NCI-H2171 treated with DMSO at 0.1 percent for 48 hours (cell line): ENCODE measurements around the gene PHF1.

ENCODE experiments used
- DNase-seq: peaks from one replicate; lab custom pipeline; 2025; lab: John Stamatoyannopoulos, UW

The PHF1 gene

DNA sequence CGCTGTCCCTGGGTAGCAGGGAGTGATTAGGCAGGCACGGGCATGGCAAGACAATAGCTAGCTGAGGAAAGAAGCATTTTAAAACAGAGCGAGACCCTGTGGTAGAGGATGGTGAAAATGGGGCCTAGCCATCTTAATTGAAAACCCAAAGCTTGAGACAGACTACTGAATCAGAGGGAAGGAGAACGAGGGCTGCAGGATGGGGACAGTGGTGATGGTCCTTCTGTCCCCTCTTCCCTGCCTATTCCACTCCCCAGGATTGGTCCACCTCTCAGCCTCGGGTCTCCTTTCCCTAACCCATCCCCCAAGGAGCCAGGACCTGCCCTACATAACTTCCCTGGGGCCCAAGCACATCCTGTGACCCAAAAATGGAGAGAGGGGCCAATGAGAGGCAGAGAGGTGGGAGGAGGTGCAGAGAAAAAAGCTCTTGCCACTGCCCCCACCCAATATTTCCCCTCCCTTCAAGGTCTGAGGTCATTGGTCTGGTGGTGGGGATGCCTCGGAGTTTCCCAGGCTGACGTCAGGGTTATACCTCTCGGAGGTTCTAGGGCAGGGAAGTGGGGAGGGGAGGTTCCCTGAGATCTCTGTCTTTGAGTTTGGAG, 8.0 kb downstream of the PHF1 start:
- no peak for DNase-seq

DNA sequence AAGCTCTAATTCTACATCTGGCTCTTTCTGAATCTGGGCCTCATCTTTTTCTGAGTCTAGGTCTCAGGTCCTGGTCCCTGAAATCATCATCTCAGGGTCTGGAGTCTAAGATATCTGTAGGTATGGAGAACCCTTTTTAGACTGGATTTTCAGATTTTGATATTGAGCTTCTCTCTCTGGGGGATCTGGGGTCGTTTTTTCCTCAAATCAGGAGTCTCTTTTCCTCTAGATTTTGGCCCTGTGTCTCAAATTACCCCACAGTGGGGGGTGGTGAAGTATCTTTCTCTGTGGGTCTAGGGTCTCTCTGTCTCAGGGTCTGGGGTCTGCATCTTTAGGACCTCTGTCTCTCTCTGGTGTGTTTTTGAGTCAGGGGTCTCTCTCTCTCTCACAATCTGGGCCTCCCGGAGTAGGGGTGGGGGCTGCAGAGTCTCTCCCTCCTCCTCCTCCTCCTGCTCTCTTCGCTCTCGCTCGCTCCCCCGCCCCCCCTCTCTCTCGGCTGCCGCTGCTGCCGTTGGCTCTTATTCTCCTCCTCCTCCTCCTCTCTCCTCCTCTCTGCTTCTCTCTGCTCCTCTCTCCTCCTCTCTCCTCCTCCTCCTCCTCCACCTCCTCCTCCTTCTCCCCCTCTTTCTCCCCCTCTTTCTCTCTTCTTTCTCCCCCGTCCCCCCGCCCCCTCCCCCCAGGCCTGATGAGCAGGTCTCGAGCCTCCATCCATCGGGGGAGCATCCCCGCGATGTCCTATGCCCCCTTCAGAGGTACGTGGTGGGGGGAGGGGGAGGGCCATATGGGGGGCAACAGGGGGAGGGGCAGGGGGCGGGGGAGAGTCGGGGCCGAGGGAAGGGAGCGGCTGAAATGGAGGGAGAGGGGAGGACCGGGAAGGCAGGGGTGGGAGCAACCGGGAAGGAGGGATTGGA, 9.0 kb downstream of the PHF1 start, which contains the start of gene SYNGAP1:
Gene SYNGAP1 (plus strand): TSS at position 486 of the 911 bp plus-strand sequence. CDS start 200 bp downstream, at position 686.
- DNase-seq, result peak; percentile 67

DNA sequence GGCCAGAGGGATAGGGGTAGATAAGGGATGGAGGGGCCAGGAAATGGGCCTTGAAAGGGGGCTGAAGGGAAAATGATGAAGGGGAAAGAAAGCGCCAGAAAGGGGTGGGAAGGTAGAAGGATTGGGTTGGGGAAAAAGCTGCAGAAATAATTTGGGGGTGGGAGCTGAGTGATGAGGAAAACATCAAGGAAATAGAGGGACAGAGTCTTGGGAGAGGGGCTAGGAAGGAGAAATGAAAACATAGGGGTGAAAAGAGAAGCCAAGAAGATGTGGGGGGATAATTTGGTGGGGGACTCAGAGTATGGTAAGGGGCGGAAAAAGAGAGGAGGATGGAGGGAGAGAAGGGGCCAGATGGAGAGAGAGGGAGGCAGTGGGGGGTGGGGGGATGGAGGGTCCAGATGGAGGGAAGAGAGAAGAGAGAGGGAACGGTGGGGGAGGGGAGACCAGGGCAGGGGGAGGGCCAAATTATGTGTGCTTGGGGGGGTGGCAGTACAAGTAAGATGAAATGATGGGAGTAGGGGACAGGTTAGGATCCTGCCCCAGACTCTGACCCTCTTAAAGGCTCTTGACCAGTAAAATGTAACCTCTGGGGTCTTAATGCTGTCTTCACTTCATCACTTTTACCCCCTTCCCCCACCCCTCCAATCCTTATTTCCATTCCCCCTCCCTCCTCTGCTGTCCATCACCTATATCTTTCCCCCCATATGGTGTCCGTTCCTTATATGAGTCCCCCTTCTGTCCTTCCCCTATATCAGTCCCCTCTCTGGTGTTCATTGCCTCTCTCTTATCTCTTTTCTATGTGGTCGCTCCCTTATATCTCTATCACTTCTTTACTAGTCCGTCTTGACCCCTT, 9.9 kb downstream of the PHF1 start:
- peak; percentile 39 for DNase-seq

DNA sequence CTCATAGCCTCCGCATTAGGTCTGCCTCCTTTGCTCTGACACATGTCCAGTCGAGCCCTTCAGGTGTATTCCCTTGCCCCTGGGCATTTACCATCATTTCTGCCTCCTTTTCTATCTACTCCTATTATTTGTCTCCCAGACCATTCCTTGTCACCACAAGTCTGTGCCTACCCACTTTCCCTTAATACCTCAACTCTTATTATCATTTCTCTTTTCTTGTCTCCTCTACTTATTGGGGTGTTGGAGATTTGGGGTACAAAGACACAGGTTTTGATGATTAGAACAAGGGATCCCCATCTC, 10.5 kb downstream of the PHF1 start:
- DNase-seq, result no peak

DNA sequence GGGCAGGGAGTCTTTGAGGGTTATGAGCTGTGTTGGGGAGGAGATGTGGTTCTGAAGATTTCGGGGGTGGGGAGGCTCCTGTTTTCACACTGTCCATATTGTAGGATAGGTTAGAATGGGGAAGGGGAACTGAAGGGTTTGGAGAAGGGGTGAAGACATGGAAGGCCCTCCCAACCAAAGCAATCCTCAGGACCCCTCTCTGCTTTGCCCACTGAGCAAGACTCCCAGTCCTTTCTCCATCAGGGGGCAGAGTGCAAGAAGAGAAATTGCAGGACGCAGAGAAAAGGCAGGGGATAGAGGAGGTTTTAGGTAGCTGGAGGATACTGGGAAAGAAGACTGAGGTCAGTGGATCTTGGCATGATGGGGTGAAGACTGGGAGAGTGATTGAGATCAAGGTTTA, 13.0 kb downstream of the PHF1 start:
- DNase-seq, result no peak

DNA sequence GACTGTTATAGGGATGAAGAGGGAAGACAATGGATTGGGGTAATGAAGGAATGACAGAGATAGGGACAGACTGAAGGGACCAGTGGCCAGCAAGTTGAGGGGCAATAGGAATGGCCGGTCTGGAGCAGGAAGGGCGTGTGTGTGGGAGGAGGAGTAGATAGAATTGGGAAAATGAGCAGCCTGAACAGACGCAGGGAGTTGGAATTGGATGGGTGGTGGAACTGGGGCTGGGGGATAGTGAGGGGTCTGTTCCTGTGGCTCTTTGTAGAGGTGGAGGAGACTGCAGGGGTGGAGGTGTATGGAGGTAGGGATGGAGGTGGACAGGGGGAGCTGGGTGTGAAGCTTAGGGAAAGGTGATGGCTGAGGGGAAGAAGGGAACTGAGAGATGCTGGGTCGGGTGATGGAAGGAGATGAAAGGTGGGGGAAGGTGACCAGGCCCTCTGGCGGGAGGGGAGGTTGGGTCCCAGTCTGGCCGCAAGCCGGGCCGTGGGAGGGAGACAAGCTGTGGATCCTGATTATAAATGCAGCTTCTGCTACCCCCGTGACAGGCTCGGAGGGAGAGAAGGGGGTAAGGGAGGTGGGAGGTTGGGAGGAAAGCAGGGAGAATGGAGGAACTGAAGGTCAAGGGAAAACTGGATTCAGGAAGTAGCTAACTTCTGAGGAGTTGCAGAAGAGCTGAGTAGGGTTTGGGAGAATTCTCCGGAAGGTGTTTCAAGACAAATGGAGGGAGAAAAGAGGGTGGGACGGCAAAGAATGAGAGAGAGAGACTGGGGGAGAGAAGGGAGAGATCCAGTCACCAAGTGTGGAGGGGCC, 14.2 kb downstream of the PHF1 start:
- no peak for DNase-seq

DNA sequence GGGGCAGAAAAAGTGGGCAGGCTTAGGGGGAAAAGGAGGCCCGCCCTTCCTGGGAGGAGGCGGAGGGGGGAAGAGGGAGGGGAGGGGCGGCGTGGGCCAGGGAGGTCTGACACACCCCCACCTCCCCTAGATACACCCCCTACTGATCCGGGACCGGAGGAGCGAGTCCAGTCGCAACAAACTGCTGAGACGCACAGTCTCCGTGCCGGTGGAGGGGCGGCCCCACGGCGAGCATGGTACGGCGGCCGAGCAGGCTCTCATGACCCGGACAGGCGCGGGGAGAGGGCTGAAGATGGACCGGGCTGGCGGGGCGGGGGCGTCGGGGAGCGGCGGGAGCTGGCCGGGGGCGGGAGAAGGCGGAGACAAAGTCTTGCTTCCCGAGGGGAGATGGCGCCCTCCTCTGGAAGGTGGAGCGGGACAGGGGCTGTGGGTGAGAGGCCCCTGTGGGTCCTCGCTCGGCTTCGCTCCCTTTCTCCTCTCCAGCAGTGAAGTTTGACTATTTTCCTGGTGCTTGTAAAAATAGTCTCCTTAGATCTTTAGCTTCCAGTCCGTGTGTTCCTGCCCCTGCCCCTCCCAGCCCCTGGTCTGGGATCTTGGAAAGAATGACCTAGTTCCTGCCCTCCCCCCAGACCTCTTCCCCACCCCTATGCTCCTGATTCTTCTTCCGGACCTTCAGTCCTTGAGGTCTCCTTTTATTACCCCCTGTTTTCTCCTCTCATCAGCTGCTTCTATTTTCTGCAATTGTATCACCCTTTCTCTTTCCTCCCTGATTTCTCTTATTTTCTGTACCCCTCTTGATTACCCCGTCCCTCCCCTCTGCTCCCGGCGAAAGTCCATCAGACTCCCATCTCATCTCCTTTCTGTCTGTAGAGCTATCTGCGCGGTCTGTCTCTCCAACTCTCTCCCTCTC, 15.1 kb downstream of the PHF1 start:
- peak; percentile 59 for DNase-seq

DNA sequence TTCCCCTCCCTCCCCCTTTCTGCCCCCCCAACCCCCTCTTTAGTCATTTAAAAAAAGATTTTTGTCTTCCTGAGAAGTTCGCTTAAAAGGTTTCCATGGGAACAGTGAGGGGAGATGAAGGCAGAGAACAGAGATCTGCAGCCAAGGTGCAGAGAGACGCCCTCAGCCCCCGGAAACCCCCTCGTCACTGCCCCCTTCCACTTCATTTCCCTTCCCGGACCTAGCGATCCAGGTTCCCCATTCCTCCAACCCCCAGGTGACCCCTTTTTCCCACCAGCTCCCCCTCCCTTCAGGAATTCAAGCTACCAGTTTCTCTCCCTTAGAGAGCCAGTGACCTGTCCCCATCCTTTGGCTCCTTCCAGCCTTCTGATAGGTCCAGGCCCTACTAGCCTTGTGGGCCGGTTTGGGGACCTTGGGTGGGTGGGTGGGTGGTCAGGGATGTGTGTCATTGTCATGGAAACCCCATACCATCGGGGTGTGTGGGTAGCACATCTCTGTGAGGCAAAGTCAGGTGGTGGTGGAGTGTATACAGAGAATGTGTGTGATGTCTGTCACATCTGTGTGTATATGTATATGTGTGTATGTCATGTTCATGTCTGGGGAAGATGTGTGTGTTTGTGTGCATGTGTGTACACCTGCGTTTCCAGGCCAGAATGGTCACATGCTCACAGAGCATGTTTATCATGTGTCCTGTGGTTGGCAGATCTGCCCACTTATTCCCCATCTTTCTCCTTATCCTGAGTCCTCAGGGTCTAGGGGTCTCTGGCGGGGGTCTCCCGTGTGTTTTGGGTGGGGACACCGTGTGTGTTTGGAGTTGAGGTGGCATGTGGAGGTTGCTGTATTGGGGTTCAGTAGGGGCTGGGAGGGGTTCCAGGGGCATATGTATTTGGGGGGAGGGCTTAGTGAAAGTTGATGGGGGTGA, 16.0 kb downstream of the PHF1 start:
- no peak for DNase-seq

DNA sequence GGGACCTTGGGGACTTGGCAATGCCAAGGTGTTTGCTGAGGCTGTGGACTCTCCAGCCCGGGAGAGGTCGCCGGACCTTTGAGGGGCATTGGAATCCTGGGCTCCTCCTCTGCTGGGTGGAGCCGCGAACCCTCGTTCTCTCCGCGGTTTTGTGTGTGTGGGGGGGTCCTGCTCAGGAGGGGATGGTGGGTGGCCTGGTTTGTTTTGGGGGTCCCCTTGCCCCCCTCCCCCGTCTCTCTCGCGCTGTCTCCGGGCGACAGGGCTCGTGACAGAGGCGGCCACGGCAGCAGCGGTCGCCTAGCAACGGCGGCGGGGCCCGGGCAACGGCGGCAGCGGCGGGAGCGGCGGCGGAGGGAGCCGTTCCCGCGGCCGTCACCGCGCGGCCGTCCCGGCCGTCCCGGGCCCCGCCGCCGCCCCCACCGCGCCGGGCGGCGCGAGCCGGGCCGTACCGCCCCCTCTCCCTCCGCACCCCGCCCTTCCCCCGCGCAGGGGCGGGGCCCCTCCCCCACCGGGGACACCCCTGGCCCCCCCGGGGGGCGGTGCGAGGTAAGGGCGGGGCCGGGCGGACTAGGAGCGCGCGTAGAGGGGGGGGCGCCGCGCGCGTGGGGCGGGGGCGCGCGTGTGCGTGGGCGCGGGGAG, 16.9 kb downstream of the PHF1 start:
- DNase-seq, result no peak

DNA sequence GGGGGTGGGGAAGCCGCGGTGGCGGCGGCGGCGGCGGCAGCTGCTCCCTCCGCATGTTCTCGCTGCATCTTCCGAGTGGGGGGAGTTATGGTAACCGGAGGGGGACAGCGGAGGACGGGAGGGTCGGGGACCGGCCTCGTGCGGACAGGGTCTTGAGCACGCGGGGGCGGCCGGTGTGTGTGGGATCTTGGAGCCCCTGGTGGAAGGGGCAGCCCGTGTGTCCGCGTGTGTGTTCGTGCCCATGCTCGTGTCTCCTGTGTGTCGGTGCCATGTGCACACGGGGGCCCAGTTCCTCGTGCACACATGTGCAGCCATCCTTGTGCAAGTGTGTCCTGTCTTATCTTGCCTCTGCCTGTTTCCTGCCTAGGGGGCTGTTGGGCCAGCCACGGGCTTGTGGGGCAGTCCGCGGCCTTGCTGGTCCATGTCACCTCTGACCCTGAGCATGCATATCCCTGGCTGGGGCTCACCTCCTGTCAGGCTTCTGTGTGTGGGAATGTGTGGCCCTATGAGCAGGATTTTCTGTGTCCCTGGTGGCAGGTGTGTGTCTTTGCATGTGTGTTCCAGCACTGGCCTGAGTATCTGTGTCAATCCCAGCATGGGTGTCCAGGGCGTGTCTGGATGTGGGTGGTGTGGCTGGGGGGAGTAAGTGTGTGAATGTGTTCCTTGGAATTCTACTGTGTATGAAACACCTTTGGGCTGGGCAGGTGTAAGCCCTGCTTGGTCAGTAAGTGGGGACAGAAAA, 17.6 kb downstream of the PHF1 start:
- DNase-seq, result peak; percentile 15

DNA sequence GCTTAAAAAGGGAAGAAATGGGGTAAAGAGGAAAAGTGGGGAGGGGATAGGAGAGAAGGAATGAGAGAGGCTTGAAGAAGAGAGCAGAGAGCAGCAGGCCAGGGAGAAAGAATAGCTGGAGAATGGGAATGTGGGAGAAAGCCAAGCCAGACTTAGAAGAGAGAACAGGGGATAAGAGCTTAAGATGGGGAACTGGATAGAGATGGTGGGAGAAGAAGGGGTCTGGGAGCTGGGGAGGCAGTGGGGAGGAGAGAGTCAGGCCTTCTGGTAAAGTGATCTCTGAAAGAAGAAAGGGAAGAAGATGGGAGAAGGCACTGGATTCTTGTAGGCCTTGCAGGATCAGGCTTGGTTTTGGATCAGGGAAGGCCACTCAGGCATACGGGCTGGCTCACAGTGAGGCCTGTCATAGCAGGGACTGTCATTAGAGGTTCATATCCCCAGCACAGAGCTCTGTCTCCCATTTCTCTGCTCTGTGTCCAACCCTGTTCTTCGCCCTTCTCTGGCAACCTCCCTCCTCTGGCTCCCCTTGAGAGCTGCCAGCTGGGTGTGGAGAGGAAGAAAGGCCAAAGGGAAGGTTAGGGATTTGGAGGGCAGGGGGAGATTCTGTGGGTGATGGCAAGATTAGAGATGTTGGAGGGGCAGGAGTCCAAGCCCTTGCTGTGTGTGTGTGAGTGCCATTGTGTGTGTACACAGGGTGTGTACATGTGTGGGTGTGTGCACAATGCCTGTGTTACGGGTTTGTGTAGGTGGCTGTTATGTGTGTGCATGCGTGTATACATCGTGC, 18.3 kb downstream of the PHF1 start:
- DNase-seq, result no peak

DNA sequence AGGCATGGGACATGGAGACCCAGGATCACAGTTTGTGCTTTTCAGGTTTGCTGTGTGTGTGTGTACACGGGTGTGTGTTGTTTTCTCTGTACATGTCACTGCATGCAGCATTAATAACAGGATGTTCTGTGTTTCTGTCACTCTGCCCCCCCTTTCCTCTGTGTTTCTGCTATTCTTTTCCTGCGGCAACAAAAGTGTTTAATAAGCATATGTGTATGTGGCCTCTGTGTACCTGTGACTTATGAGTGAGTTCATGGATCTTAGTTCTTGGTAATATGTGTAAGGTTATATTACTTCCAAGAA, 18.9 kb downstream of the PHF1 start:
- DNase-seq, result no peak

DNA sequence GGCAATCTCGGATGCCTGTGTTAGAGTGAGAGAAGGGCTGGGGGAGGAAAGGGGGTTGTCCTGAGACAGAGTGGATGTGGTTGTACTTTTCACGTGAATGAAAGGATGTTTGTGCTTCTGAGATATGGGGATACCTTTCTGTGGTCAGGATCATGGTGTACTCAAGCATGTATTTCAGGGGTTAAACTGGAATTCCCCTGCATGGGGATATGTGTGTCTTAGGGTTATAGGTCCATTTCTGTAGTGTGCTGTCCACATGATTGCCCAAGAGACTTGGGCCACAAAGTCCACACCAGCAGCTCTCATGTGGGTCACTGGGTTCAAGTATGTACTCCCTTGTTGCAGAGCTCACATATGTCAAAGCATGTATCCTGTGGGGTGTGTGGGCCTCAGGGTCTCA, 19.5 kb downstream of the PHF1 start:
- DNase-seq, result no peak

DNA sequence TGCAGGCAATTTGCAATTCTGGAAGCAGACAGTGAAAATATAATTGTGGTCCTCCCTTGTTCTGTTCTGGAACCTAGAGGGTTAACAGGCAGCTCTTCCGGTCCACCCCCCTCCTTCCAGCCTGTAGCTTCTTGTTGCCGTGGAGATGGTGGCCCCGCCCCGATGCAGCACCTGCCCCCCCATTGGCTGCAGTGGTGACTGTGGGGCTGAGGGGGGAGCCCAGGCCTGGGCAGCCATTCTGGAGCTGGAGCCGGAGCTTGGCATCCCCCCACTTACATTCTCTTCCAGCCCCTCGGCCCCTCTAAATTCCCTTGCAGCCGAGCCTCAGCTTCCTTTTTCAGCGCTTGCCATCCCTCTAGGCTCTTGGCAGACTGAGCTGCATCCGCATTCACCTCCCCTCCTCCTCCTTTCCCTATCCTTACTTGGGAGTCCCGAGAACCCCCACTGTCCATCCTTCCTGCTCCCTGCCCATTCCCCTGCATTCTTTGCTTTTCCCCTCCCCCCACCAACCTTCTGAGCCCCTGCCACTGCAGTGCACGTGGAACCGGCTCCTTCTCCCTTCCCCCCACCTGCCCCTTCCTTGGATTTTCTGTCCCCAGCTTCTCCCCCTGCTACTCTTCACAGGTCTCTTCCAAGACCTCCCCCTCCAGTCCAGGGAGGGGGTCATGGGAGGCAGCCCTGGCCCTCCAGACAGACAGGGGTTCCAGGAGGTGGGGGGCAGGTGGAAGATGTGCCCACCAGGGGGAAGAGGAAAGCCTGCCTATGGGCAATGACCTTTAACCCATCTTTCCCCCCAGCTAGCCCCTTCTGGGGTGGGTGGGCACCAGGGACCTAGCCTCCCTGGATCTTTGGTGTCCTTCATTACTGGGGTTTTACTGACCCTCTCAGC, 20.4 kb downstream of the PHF1 start:
- DNase-seq, result peak; percentile 70

DNA sequence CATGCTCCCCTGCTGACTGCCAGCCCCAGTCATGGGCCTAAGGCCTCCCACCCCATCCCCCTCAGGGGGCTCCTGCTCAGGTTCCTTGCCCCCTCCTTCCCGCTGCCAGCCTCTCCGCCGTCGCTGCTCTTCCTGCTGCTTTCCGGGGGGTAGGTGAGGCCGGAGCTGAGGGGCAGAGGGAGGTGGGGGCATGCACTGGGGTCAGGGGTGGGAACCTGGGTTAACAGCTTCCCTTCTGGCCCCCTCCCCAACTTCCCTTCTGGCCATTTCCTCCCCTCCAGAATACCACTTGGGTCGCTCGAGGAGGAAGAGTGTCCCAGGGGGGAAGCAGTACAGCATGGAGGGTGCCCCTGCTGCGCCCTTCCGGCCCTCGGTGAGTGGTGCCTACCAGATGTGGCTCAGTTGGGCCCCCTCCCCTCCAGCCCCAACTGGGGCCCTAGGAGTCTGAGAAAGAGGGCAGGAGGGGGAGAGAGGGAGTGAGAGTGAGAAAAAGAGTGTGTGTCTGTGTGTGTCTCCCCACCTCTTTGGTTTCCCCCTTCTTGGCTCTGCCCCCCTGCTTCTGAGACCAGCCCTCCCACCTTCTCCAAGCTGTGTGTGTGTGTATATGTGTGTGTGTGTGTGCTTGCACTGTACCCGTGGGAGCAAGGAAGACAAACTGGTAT, 21.2 kb downstream of the PHF1 start:
- no peak for DNase-seq

DNA sequence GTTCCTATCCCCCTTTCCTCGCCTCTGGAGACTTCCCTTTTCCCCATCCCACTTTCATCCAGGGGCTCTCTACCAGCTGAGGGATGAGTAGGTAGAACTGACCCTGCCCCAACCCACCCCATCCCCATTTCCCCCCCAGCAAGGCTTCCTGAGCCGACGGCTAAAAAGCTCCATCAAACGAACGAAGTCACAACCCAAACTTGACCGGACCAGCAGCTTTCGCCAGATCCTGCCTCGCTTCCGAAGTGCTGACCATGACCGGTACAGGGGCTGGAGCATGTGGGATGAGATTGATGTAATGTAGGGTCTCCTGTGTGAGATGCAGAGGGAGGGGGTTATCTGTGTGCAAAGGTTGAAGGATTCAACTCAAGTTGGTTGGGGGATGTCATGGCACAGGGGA, 21.7 kb downstream of the PHF1 start:
- DNase-seq, result no peak
